Esophagus muscularis mucosa (tissue), 4 donors: Measurements from ENCODE around the gene TSPAN5. TPM values are rescaled to one million over a fixed set of nuclear protein-coding genes. Genes with fewer than 3 reads are reported as not detected.
A peak's percentile ranks its signal among the peaks of the same experiment; 100 is the strongest.
"Not testable (repeated sequence)": the region's sequence is repeated elsewhere in the genome, so short reads cannot be mapped to it uniquely, and the experiment has no call there.

ENCODE experiments used
- DNase-seq: peaks from one replicate; pipeline ENCODE4 v3.0.0-alpha.2; 2017; ENCODE audit errors: extremely low spot score
- H3K27ac ChIP-seq, 4 donors: fragments of 200-600 bp; sonication (generic); replicated peaks in 1 of 4; 1 replicate in 3 of 4; 2 replicates in 1 of 4; pipeline ENCODE4 v1.5.1; 2016 to 2019; ENCODE audit warnings: mild to moderate bottlenecking in 1 of 4
- H3K27me3 ChIP-seq, 4 donors: fragments of 200-600 bp; sonication (generic); one replicate each; pipeline versions ENCODE4 v1.5.1 to v1.6.0; 2016 to 2019
- H3K36me3 ChIP-seq, 4 donors: fragments of 200-600 bp; sonication (generic); one replicate each; pipeline ENCODE4 v1.5.1; 2016 to 2019
- H3K4me1 ChIP-seq, 4 donors: fragments of 200-600 bp; sonication (generic); one replicate each; pipeline ENCODE4 v1.5.1; 2016 to 2019
- H3K4me3 ChIP-seq, 4 donors: fragments of 200-600 bp; sonication (generic); 1 replicate in 2 of 4; 2 replicates in 2 of 4; pipeline ENCODE4 v1.5.1; 2016 to 2019; ENCODE audit warnings: mild to moderate bottlenecking in 4 of 4, moderate library complexity in 1 of 4
- H3K9me3 ChIP-seq, 4 donors: fragments of 200-600 bp; sonication (generic); 1 replicate in 3 of 4; 2 replicates in 1 of 4; pipeline ENCODE4 v1.5.1; 2016 to 2019
- CTCF ChIP-seq, 3 experiments: fragments of 200-600 bp in 2 of 3; fragments of 450-650 bp in 1 of 3; sonication (generic) in 2 of 3; IDR thresholded peaks; one replicate each; pipeline ENCODE4 v1.5.1; 2017 to 2019; ENCODE audit warnings: antibody characterized with exemption in 3 of 3, mild to moderate bottlenecking in 2 of 3, moderate library complexity in 1 of 3
- EP300 ChIP-seq: sonication (generic); formaldehyde crosslinking; IDR thresholded peaks from one replicate; pipeline ENCODE4 v1.6.1; 2017; ENCODE audit warnings: antibody characterized with exemption
- POLR2A ChIP-seq: fragments of 450-650 bp; IDR thresholded peaks from one replicate; pipeline ENCODE4 v1.6.1; 2017; ENCODE audit warnings: antibody characterized with exemption, moderate library complexity, mild to moderate bottlenecking, low read depth
- POLR2AphosphoS5 ChIP-seq, 2 donors: sonication (generic); formaldehyde crosslinking; IDR thresholded peaks; one replicate each; pipeline ENCODE4 v1.6.1; 2017; ENCODE audit warnings: antibody characterized with exemption in 2 of 2
- WGBS: methylation state at CpG from one replicate; pipeline ENCODE4 v1.1.5; 2018; 5-methylcytosine and 5-hydroxymethylcytosine counted together
- intact Hi-C: fragments of 100-400 bp; cut with DNase I; formaldehyde crosslinking; loops from one replicate; pipeline ENCODE4 v1.15.1; 2023
- total RNA-seq, 4 donors: library from RNA; depleted of rRNA; stranded (reverse); fragments of >200 nt; gene quantifications; one replicate each; pipeline versions ENCODE4 v1.1.0 to v1.2.1, GENCODE V29; 2016

The TSPAN5 gene
- 10 to 100 TPM in 3 of 4 donors, 1 to 10 TPM in 1; 9.1 to 16.8 (median 13.3) TPM for total RNA-seq

DNA sequence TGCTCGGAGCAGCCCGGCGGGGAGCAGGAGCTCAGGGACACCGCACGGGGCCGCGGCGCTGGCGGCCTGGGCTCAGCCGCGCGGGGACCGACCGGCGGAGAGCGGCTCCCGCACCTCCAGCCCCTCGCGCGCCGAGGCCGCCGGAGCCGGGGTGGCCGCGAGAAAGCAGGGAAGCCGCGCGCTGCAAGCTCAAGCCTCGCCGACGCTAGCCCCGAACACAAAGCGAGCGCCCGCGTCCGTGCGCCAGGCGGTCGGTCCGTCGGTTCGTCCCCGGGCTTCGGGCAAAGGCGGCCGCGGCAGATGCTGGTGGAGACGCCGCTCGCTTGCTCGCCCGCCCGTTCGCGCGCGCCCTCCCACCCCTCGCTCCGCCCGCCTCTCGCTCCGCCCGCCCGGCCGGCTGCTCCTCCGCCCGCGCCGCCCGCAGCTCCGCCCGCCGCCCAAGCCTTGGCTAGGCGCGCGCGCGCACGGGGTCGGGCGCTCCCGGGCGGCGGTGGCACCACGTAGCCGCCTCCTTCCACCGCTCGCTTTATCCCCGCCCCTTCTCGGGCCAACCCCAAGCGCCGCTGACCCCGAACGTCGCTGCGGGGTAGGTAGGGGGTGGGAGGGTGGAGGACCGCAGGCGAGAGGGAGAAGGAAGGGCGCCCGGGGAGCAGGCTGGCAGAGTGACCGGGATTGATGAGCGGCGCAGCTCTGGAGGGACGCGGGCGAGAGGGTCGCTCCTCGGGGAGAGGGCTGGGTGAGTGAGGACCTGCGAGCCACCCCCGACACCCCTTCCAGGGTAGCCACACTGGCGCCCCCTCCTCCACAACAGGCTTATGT, at the start of gene TSPAN5:
Gene TSPAN5, minus strand, starts transcription at position 325 of the 819 bp plus-strand sequence.
- no peak for DNase-seq
- H3K27me3 ChIP-seq = no peaks in the 10 kb centered on the region
- intact Hi-C loops = loop anchor here (5.0 kb wide), 1 partner anchor 191 kb away; no protein-coding TSS in a partner anchor
- TF ChIP-seq EP300 (no peak), POLR2AphosphoS5 (IDR thresholded peaks at IDR 0.05) (peak in 1 of 2 donors; percentile 58)
- no peaks in the 10 kb centered on the region for H3K36me3 ChIP-seq
- WGBS = 0% methylated on average over 9 of the region's 113 CpGs
- peak within 1 kb of the TSS; percentile 77 to 84 (median 81) for H3K27ac ChIP-seq
- H3K4me1 ChIP-seq = peaks cover 11 to 64% (median 52%) of the 10 kb centered on the region in 4 donors
- no peaks in the 10 kb centered on the region for H3K9me3 ChIP-seq
- peak within 1 kb of the TSS; percentile 74 to 78 (median 76) for H3K4me3 ChIP-seq

- no peaks in the 10 kb centered on the region for H3K27me3 ChIP-seq
- H3K4me3 ChIP-seq = no peak overlapping the region
- peak; percentile 57 for DNase-seq
- H3K36me3 ChIP-seq = no peaks in the 10 kb centered on the region
- WGBS = 21% methylated on average over 1 of the region's 1 CpG
- H3K4me1 ChIP-seq = no peaks in the 10 kb centered on the region
- intact Hi-C loops = no loop called here
- no peak for TF ChIP-seq POLR2A
- no peak for TF ChIP-seq EP300
- TF ChIP-seq CTCF (IDR thresholded peaks at IDR 0.05) = no peak
- TF ChIP-seq POLR2AphosphoS5 (IDR thresholded peaks at IDR 0.05) = no peak
- H3K9me3 ChIP-seq = no peaks in the 10 kb centered on the region
- H3K27ac ChIP-seq = no peak overlapping the region
These were observed 48.5 kb upstream of the TSPAN5 start for GRCh38 chr4:98706935-98707334.

- H3K9me3 ChIP-seq = no peaks in the 10 kb centered on the region
- no peaks in the 10 kb centered on the region for H3K27me3 ChIP-seq
- H3K27ac ChIP-seq = no peak overlapping the region
- no peaks in the 10 kb centered on the region for H3K36me3 ChIP-seq
- no peaks in the 10 kb centered on the region for H3K4me1 ChIP-seq
- H3K4me3 ChIP-seq = no peak overlapping the region
- 85% methylated on average over 4 of the region's 4 CpGs for WGBS
- DNase-seq = peak; percentile 21
- TF ChIP-seq POLR2A (no peak), CTCF (IDR thresholded peaks at IDR 0.05) (no peak), POLR2AphosphoS5 (IDR thresholded peaks at IDR 0.05) (no peak), EP300 (no peak)
- intact Hi-C loops = no loop called here
These were observed 47.9 kb upstream of the TSPAN5 start for GRCh38 chr4:98706200-98706813.

DNA sequence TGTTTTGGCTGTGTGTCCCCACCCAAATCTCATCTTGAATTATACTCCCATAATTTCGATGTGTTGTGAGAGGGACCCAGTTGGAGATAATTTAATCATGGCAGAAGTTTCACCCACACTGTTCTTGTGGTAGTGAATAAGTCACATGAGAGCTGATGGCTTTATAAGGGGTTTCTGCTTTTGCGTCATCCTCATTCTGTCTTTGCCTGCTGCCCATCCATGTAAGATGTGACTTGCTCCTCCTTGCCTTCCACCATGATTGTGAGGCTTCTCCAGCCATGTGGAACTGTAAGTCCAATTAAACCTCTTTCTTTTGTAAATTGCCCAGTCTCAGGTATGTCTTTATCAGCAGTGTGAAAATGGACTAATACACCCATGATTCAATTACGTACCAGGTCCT, 47.2 kb upstream of the TSPAN5 start:
- DNase-seq, intact Hi-C loops, H3K4me1 ChIP-seq, H3K9me3 ChIP-seq, H3K27me3 ChIP-seq, H3K4me3 ChIP-seq, H3K36me3 ChIP-seq, H3K27ac ChIP-seq: not testable (repeated sequence)
- WGBS = 85% methylated on average over 3 of the region's 3 CpGs

DNA sequence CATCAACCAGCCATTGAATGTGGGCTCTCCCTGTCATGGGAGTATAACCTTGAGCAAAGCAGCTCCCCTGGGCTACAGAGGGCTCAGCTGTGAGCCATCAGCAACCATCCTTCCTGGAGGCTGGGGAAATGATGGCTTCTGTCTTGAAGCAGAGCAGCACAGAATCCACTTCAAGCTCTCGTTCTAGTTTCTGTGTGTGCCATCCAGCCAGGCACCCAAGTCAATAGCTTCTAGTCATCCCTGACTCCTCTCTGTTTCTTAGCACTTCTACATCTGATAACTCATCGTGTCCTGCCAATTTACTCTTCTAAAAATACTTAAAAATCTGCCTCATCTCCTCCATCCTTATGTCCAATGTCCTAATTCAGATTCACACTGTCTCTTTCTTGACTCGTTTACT, 42.2 kb upstream of the TSPAN5 start:
- intact Hi-C loops = no loop called here
- no peaks in the 10 kb centered on the region for H3K4me1 ChIP-seq
- H3K27ac ChIP-seq = no peak overlapping the region
- TF ChIP-seq POLR2AphosphoS5 (IDR thresholded peaks at IDR 0.05) (no peak), EP300 (no peak), CTCF (IDR thresholded peaks at IDR 0.05) (no peak), POLR2A (no peak)
- peak; percentile 45 for DNase-seq
- H3K36me3 ChIP-seq = no peaks in the 10 kb centered on the region
- 92% methylated on average over 3 of the region's 3 CpGs for WGBS
- peaks cover 0 to 4% (median 0%) of the 10 kb centered on the region in 4 donors for H3K9me3 ChIP-seq
- H3K27me3 ChIP-seq = no peaks in the 10 kb centered on the region
- no peak overlapping the region for H3K4me3 ChIP-seq
